GM18520 (cell line): ENCODE data around the gene C16orf46.
"Not testable (repeated sequence)": the region's sequence is repeated elsewhere in the genome, so short reads cannot be mapped to it uniquely, and the experiment has no call there.

Source experiments
- ATAC-seq: cut with Tn5 transposase; IDR thresholded peaks from one replicate; pipeline ENCODE4 v1.9.1; 2021; ENCODE audit not compliant: unreplicated experiment

C16orf46 gene

GRCh38 chr16:81077076-81077940, at the start of gene C16orf46:
Gene C16orf46 (minus strand): TSS chr16:81077238. CDS start chr16:81063955, 13,283 bp downstream.
- ATAC-seq = peak; percentile 93

GRCh38 chr16:81123092-81123852, 46.2 kb upstream of the C16orf46 start:
- ATAC-seq = no peak

GRCh38 chr16:81121474-81121990, 44.5 kb upstream of the C16orf46 start:
- no peak for ATAC-seq

GRCh38 chr16:81117436-81117835, 40.4 kb upstream of the C16orf46 start:
- no peak for ATAC-seq

- no peak for ATAC-seq
Measured at GRCh38 chr16:81116285-81116684, 39.2 kb upstream of the C16orf46 start.

- ATAC-seq = no peak
Measured at GRCh38 chr16:81112453-81112852, 35.4 kb upstream of the C16orf46 start.

GRCh38 chr16:81109274-81109673, 32.2 kb upstream of the C16orf46 start:
- not testable (repeated sequence) for ATAC-seq

GRCh38 chr16:81107511-81107910, 30.5 kb upstream of the C16orf46 start:
- no peak for ATAC-seq

- no peak for ATAC-seq
Measured at GRCh38 chr16:81106826-81107503, 29.9 kb upstream of the C16orf46 start.

GRCh38 chr16:81105946-81106345, 28.9 kb upstream of the C16orf46 start:
- ATAC-seq = no peak

GRCh38 chr16:81101702-81102101, 24.7 kb upstream of the C16orf46 start:
- no peak for ATAC-seq

GRCh38 chr16:81099958-81100357, 22.9 kb upstream of the C16orf46 start:
- no peak for ATAC-seq

- no peak for ATAC-seq
Measured at GRCh38 chr16:81097230-81097629, 20.2 kb upstream of the C16orf46 start.

GRCh38 chr16:81096715-81097208, 19.7 kb upstream of the C16orf46 start:
- no peak for ATAC-seq

GRCh38 chr16:81095953-81096714, 19.1 kb upstream of the C16orf46 start, which contains the start of gene GCSH:
Gene GCSH (minus strand): TSS chr16:81096395. CDS start chr16:81096278, 117 bp downstream.
- ATAC-seq = peak; percentile 98

GRCh38 chr16:81095653-81095952, 18.6 kb upstream of the C16orf46 start:
- ATAC-seq = no peak

GRCh38 chr16:81094771-81095251, 17.8 kb upstream of the C16orf46 start:
- no peak for ATAC-seq

- no peak for ATAC-seq
Measured at GRCh38 chr16:81088836-81089235, 11.8 kb upstream of the C16orf46 start.

- no peak for ATAC-seq
Measured at GRCh38 chr16:81081014-81081413, 4.0 kb upstream of the C16orf46 start.

- ATAC-seq = no peak
Measured at GRCh38 chr16:81080233-81080632, 3.2 kb upstream of the C16orf46 start.
